ENCODE data around the gene SMAP1.

DNA sequence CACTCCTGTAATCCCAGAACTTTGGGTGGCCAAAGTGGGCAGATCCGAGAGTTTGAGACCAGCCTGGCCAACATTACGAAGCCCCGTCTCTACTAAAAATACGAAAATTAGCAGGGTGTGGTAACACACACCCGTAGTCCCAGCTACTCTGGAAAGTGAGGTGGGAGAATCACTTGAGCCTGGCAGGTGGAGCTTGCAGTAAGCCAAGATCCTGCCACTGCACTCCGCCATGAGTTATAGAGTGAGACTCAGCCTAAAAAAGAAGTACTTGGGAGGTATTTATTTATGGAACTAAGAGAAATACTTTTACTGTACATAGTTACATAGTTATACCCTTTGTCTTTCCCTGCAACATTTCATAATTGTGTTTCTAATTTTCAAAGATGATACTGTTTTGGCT is 67.8 kb downstream of the SMAP1 start:
- TF ChIP-seq, protein P1, sequence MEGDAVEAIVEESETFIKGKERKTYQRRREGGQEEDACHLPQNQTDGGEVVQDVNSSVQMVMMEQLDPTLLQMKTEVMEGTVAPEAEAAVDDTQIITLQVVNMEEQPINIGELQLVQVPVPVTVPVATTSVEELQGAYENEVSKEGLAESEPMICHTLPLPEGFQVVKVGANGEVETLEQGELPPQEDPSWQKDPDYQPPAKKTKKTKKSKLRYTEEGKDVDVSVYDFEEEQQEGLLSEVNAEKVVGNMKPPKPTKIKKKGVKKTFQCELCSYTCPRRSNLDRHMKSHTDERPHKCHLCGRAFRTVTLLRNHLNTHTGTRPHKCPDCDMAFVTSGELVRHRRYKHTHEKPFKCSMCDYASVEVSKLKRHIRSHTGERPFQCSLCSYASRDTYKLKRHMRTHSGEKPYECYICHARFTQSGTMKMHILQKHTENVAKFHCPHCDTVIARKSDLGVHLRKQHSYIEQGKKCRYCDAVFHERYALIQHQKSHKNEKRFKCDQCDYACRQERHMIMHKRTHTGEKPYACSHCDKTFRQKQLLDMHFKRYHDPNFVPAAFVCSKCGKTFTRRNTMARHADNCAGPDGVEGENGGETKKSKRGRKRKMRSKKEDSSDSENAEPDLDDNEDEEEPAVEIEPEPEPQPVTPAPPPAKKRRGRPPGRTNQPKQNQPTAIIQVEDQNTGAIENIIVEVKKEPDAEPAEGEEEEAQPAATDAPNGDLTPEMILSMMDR (IDR thresholded peaks at IDR 0.05): no peak
- TF ChIP-seq POLR2A (IDR thresholded peaks at IDR 0.05): no peak
- TF ChIP-seq POLR2AphosphoS5 (IDR thresholded peaks at IDR 0.05): no peak
- TF ChIP-seq EP300 (IDR thresholded peaks at IDR 0.05): no peak

Data from gastroesophageal sphincter (tissue), 3 donors.